PC-3 (cell line): ENCODE measurements around the gene ZNF2.

Source experiments
- EZH2 ChIP-seq: fragments of 300-600 bp; sonication (generic); IDR thresholded peaks from one replicate; pipeline ENCODE4 v1.6.1; 2017; ENCODE audit warnings: antibody characterized with exemption, mild to moderate bottlenecking, low read length; ENCODE audit not compliant: unreplicated experiment
- TF ChIP-seq, protein P1 (sequence below): fragments of 300-600 bp; sonication (generic); conservative IDR thresholded peaks from 2 replicates; pipeline ENCODE4 v1.5.1; 2017; ENCODE audit warnings: antibody characterized with exemption, low read depth, mild to moderate bottlenecking, low read length

DNA sequence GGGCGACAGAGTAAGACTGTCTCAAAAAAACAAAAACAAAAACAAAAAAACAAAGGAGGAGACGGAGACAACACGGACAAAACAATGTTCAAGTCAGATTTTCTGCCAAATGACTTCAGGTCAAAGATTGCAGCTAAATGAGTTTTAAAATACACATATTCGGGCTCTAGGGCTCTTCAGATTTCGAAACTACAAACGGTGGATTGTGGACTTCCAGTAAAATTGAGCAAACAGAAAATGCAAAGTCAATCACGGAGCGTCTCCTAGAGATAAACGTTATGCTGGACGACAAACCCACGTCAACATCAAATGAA lies 44.6 kb upstream of the ZNF2 start:
- TF ChIP-seq, protein P1, sequence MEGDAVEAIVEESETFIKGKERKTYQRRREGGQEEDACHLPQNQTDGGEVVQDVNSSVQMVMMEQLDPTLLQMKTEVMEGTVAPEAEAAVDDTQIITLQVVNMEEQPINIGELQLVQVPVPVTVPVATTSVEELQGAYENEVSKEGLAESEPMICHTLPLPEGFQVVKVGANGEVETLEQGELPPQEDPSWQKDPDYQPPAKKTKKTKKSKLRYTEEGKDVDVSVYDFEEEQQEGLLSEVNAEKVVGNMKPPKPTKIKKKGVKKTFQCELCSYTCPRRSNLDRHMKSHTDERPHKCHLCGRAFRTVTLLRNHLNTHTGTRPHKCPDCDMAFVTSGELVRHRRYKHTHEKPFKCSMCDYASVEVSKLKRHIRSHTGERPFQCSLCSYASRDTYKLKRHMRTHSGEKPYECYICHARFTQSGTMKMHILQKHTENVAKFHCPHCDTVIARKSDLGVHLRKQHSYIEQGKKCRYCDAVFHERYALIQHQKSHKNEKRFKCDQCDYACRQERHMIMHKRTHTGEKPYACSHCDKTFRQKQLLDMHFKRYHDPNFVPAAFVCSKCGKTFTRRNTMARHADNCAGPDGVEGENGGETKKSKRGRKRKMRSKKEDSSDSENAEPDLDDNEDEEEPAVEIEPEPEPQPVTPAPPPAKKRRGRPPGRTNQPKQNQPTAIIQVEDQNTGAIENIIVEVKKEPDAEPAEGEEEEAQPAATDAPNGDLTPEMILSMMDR: no peak
- TF ChIP-seq EZH2: no peak
